Spleen (tissue), 11 donors: ENCODE measurements around the gene TNFRSF1B. TPM values are rescaled to one million over a fixed set of nuclear protein-coding genes. Genes with fewer than 3 reads are reported as not detected.

Source experiments
- DNase-seq: peaks from one replicate; pipeline ENCODE4 v3.0.0-alpha.2; 2020
- H3K27ac ChIP-seq, 8 donors: fragments of 200-600 bp; sonication (generic) in 7 of 8; 1 replicate in 4 of 8; 2 replicates in 4 of 8; pipeline versions ENCODE4 v1.5.0 to v1.8.0; 2016 to 2021; ENCODE audit warnings: inconsistent platforms in 4 of 8, mild to moderate bottlenecking in 4 of 8, moderate library complexity in 1 of 8
- H3K27me3 ChIP-seq, 7 donors: fragments of 200-600 bp; sonication (generic) in 6 of 7; replicated peaks in 1 of 7; 1 replicate in 4 of 7; 2 replicates in 3 of 7; pipeline versions ENCODE4 v1.5.0 to v1.8.0; 2016 to 2021; ENCODE audit warnings: inconsistent platforms in 3 of 7, mild to moderate bottlenecking in 1 of 7
- H3K36me3 ChIP-seq, 6 donors: fragments of 200-600 bp; sonication (generic) in 5 of 6; 1 replicate in 4 of 6; 2 replicates in 2 of 6; pipeline versions ENCODE4 v1.5.0 to v1.8.0; 2016 to 2021; ENCODE audit warnings: inconsistent platforms in 2 of 6
- H3K4me1 ChIP-seq, 6 donors: fragments of 200-600 bp; sonication (generic) in 5 of 6; 1 replicate in 3 of 6; 2 replicates in 3 of 6; pipeline versions ENCODE4 v1.5.0 to v1.8.0; 2016 to 2021; ENCODE audit warnings: inconsistent platforms in 3 of 6
- H3K4me3 ChIP-seq, 8 donors: fragments of 200-600 bp; sonication (generic) in 7 of 8; 1 replicate in 4 of 8; 2 replicates in 4 of 8; pipeline versions ENCODE4 v1.5.0 to v1.8.0; 2016 to 2021; ENCODE audit warnings: inconsistent platforms in 4 of 8, mild to moderate bottlenecking in 4 of 8, moderate library complexity in 2 of 8
- H3K9me3 ChIP-seq, 8 donors: fragments of 200-600 bp; sonication (generic) in 7 of 8; 1 replicate in 4 of 8; 2 replicates in 4 of 8; pipeline versions ENCODE4 v1.5.0 to v1.8.0; 2016 to 2021; ENCODE audit warnings: inconsistent platforms in 4 of 8
- CTCF ChIP-seq, 11 experiments: fragments of 200-600 bp in 7 of 11; fragments of 450-650 bp in 4 of 11; sonication (generic) in 4 of 11; IDR thresholded peaks in 8 of 11; conservative IDR thresholded peaks in 3 of 11; 1 replicate in 7 of 11; 2 replicates in 4 of 11; pipeline versions ENCODE4 v1.4.0 to v1.8.0; 2016 to 2021; ENCODE audit warnings: antibody characterized with exemption in 11 of 11, inconsistent platforms in 4 of 11, mild to moderate bottlenecking in 1 of 11
- POLR2A ChIP-seq, 3 donors: fragments of 450-650 bp; IDR thresholded peaks; one replicate each; pipeline ENCODE4 v1.5.1; 2017; ENCODE audit warnings: antibody characterized with exemption in 3 of 3, mild to moderate bottlenecking in 1 of 3
- POLR2AphosphoS5 ChIP-seq, 3 donors: sonication (generic); formaldehyde crosslinking; IDR thresholded peaks; one replicate each; pipeline ENCODE4 v1.5.1; 2017; ENCODE audit warnings: antibody characterized with exemption in 3 of 3
- WGBS, 5 donors: extraction: QIAGEN DNeasy Blood & Tissue Kit in 3 of 5; methylation state at CpG; one replicate each; pipeline versions ENCODE4 v1.1.5 to v1.1.7; 2013 to 2018; 5-methylcytosine and 5-hydroxymethylcytosine counted together
- intact Hi-C: fragments of 100-400 bp; cut with DNase I; formaldehyde crosslinking; loops from one replicate; pipeline ENCODE4 v1.15.0; 2023; ENCODE audit warnings: low total_unique reads
- polyA plus RNA-seq, 3 donors: library from polyadenylated mRNA; stranded (reverse); fragments of 200-250 nt; gene quantifications; one replicate each; pipeline ENCODE4 v1.2.1, GENCODE V29; 2013
- total RNA-seq, 7 donors: library from RNA; depleted of rRNA in 3 of 7; stranded (reverse); fragments of >200 nt in 3 of 7; fragmentation: NEBNext Ultra II Directional in 4 of 7; extraction: Animal tissue kit (Norgen Biotek cat#: 25700) in 4 of 7; gene quantifications; one replicate each; pipeline versions ENCODE4 v1.1.0 to v1.2.1, GENCODE V29; 2016 to 2021
- donor health status: healthy with polysubstance abuse.
- donor health status: DM: no; HTN: no; CAD: no; lungs with moderate emphysema.
- donor health status: DM: no; HTN: no; CAD: no.
- donor health status: Bipolar disorder and iron deficiency.
- donor health status: healthy.
- donor health status: DM: no; HTN: no; CAD: no.
- donor health status: DM: yes; HTN: yes; CAD: no.

TNFRSF1B gene
- total and polyA plus RNA-seq, 10 donors, result 28.5 to 233 (median 167) TPM

GRCh38 chr1:12204754-12205658 is 38.2 kb downstream of the TNFRSF1B start:
- Histone ChIP-seq H3K9me3 (no peaks in the 10 kb centered on the region), H3K27ac (peak overlapping the region in 5 of 8 donors; percentile 22 to 86 (median 70)), H3K4me3 (no peak overlapping the region), H3K36me3 (peaks cover 0 to 95% (median 66%) of the 10 kb centered on the region in 6 donors), H3K4me1 (peaks cover 11 to 97% (median 66%) of the 10 kb centered on the region in 6 donors), H3K27me3 (no peaks in the 10 kb centered on the region)
- intact Hi-C loops, result no loop called here
- TF ChIP-seq POLR2A (IDR thresholded peaks at IDR 0.05) (no peak), CTCF (IDR thresholded peaks at IDR 0.05 in 8 of 11, conservative IDR thresholded peaks at IDR 0.05 in 3 of 11) (no peak), POLR2AphosphoS5 (IDR thresholded peaks at IDR 0.05) (no peak)
- WGBS, 5 donors, result 80 to 82% (median 81%) methylated on average over 7 of the region's 7 CpGs
- DNase-seq, result no peak

- Histone ChIP-seq H3K27ac (peak overlapping the region in 2 of 8 donors; percentile 81 to 86), H3K4me1 (peaks cover 20 to 97% (median 70%) of the 10 kb centered on the region in 6 donors), H3K27me3 (no peaks in the 10 kb centered on the region), H3K36me3 (peaks cover 0 to 83% (median 62%) of the 10 kb centered on the region in 6 donors), H3K9me3 (no peaks in the 10 kb centered on the region), H3K4me3 (no peak overlapping the region)
- intact Hi-C loops, result no loop called here
- 89 to 91% (median 90%) methylated on average over 5 of the region's 5 CpGs for WGBS, 5 donors
- TF ChIP-seq POLR2AphosphoS5 (IDR thresholded peaks at IDR 0.05) (no peak), POLR2A (IDR thresholded peaks at IDR 0.05) (no peak), CTCF (IDR thresholded peaks at IDR 0.05 in 8 of 11, conservative IDR thresholded peaks at IDR 0.05 in 3 of 11) (no peak)
- DNase-seq, result no peak
Observed at GRCh38 chr1:12206238-12206637, 39.4 kb downstream of the TNFRSF1B start.

GRCh38 chr1:12206792-12207424 is 40.1 kb downstream of the TNFRSF1B start:
- peak overlapping the region in 3 of 8 donors; percentile 3 to 86 (median 53) for H3K27ac ChIP-seq
- intact Hi-C loops, result no loop called here

More at GRCh38 chr1:12206792-12207424, 40.1 kb downstream of the TNFRSF1B start:
- DNase-seq, result peak; percentile 76
- peak; percentile 38 to 83 (median 50) for TF ChIP-seq POLR2AphosphoS5 (IDR thresholded peaks at IDR 0.05)
- no peak for TF ChIP-seq CTCF (IDR thresholded peaks at IDR 0.05 in 8 of 11, conservative IDR thresholded peaks at IDR 0.05 in 3 of 11)
- Histone ChIP-seq H3K4me3 (no peak overlapping the region), H3K9me3 (no peaks in the 10 kb centered on the region), H3K36me3 (peaks cover 0 to 76% (median 58%) of the 10 kb centered on the region in 6 donors), H3K27me3 (no peaks in the 10 kb centered on the region), H3K4me1 (peaks cover 20 to 96% (median 66%) of the 10 kb centered on the region in 6 donors)
- 78 to 83% (median 80%) methylated on average over 9 to 17 of the region's 17 CpGs for WGBS, 5 donors
